ENCODE measurements around the gene GID8. TPM values are rescaled to one million over a fixed set of nuclear protein-coding genes. Genes with fewer than 3 reads are reported as not detected.
A peak's percentile ranks its signal among the peaks of the same experiment; 100 is the strongest.

The GID8 gene
- total and polyA plus RNA-seq, 2 of the 13 experiments (the other 11 are each of a cell fraction or from before 2014, with no cell fraction given) = 39.6 to 59.8 TPM

GRCh38 chr20:62925420-62926228, 12.3 kb upstream of the GID8 start (continued):
- TF ChIP-seq, protein P1, sequence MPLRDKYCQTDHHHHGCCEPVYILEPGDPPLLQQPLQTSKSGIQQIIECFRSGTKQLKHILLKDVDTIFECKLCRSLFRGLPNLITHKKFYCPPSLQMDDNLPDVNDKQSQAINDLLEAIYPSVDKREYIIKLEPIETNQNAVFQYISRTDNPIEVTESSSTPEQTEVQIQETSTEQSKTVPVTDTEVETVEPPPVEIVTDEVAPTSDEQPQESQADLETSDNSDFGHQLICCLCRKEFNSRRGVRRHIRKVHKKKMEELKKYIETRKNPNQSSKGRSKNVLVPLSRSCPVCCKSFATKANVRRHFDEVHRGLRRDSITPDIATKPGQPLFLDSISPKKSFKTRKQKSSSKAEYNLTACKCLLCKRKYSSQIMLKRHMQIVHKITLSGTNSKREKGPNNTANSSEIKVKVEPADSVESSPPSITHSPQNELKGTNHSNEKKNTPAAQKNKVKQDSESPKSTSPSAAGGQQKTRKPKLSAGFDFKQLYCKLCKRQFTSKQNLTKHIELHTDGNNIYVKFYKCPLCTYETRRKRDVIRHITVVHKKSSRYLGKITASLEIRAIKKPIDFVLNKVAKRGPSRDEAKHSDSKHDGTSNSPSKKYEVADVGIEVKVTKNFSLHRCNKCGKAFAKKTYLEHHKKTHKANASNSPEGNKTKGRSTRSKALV (CRISPR knock-in tag; IDR thresholded peaks at IDR 0.05) = no peak; the same call in 1 of the 2 replicates
- TF ChIP-seq FOSL2 (CRISPR knock-in tag; IDR thresholded peaks at IDR 0.05) (no peak), SNAI1 (CRISPR knock-in tag; IDR thresholded peaks at IDR 0.05; ENCODE audit: borderline replicate concordance) (0 out of 2 replicates have a peak, but pooled peaks have one; percentile 88), ZNF784 (CRISPR knock-in tag; IDR thresholded peaks at IDR 0.05; ENCODE audit: borderline replicate concordance) (peak; percentile 74; the same call in 1 of the 2 replicates), PAX8 (CRISPR knock-in tag; IDR thresholded peaks at IDR 0.05; ENCODE audit: borderline replicate concordance) (peak; percentile 94; the same call in 1 of the 2 replicates), FOXK1 (CRISPR knock-in tag; IDR thresholded peaks at IDR 0.05; ENCODE audit: borderline replicate concordance, low read depth) (no peak), ZKSCAN5 (CRISPR knock-in tag; IDR thresholded peaks at IDR 0.05) (0 out of 2 replicates have a peak, but pooled peaks have one; percentile 32), RAD51 (IDR thresholded peaks at IDR 0.05; ENCODE audit: borderline replicate concordance) (no peak), THYN1 (CRISPR knock-in tag; IDR thresholded peaks at IDR 0.05; ENCODE audit: borderline replicate concordance, low read depth) (no peak), SNAPC4 (CRISPR knock-in tag; IDR thresholded peaks at IDR 0.05) (peak; percentile 53; the same call in 1 of the 2 replicates)
- TF ChIP-seq, protein P2, sequence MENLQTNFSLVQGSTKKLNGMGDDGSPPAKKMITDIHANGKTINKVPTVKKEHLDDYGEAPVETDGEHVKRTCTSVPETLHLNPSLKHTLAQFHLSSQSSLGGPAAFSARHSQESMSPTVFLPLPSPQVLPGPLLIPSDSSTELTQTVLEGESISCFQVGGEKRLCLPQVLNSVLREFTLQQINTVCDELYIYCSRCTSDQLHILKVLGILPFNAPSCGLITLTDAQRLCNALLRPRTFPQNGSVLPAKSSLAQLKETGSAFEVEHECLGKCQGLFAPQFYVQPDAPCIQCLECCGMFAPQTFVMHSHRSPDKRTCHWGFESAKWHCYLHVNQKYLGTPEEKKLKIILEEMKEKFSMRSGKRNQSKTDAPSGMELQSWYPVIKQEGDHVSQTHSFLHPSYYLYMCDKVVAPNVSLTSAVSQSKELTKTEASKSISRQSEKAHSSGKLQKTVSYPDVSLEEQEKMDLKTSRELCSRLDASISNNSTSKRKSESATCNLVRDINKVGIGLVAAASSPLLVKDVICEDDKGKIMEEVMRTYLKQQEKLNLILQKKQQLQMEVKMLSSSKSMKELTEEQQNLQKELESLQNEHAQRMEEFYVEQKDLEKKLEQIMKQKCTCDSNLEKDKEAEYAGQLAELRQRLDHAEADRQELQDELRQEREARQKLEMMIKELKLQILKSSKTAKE (CRISPR knock-in tag; IDR thresholded peaks at IDR 0.05; ENCODE audit: borderline replicate concordance) = no peak
- TF ChIP-seq, protein P3, sequence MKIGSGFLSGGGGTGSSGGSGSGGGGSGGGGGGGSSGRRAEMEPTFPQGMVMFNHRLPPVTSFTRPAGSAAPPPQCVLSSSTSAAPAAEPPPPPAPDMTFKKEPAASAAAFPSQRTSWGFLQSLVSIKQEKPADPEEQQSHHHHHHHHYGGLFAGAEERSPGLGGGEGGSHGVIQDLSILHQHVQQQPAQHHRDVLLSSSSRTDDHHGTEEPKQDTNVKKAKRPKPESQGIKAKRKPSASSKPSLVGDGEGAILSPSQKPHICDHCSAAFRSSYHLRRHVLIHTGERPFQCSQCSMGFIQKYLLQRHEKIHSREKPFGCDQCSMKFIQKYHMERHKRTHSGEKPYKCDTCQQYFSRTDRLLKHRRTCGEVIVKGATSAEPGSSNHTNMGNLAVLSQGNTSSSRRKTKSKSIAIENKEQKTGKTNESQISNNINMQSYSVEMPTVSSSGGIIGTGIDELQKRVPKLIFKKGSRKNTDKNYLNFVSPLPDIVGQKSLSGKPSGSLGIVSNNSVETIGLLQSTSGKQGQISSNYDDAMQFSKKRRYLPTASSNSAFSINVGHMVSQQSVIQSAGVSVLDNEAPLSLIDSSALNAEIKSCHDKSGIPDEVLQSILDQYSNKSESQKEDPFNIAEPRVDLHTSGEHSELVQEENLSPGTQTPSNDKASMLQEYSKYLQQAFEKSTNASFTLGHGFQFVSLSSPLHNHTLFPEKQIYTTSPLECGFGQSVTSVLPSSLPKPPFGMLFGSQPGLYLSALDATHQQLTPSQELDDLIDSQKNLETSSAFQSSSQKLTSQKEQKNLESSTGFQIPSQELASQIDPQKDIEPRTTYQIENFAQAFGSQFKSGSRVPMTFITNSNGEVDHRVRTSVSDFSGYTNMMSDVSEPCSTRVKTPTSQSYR (CRISPR knock-in tag; IDR thresholded peaks at IDR 0.05; ENCODE audit: borderline replicate concordance) = no peak
- TF ChIP-seq, protein P4, sequence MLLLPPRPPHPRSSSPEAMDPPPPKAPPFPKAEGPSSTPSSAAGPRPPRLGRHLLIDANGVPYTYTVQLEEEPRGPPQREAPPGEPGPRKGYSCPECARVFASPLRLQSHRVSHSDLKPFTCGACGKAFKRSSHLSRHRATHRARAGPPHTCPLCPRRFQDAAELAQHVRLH (CRISPR knock-in tag; IDR thresholded peaks at IDR 0.05; ENCODE audit: borderline replicate concordance, low read depth) = peak; percentile 51; the same call in 1 of the 2 replicates
